GM12878 (cell line): ENCODE measurements around the gene TASOR2. TPM values are rescaled to one million over a fixed set of nuclear protein-coding genes. Genes with fewer than 3 reads are reported as not detected.

Source experiments
- ATAC-seq: fragments of 200-7000 bp; cut with Tn5 transposase; 3 replicates; pipeline ENCODE4 v1.9.1; 2020; ENCODE audit warnings: mild to moderate bottlenecking, moderate library complexity
- BruUV-seq: library from RNA; stranded (reverse); fragments of 400-500 nt; replicated peaks from 2 replicates; lab custom pipeline; 2021; lab: Mats Ljungman, UMichigan
- CTCF ChIA-PET: fragments of 300-600 bp; sonication (Branson Sonifier 250); formaldehyde crosslinking; extraction: SDS; loops from one replicate; lab custom pipeline; 2021; ENCODE audit warnings: inconsistent platforms; lab: Yijun Ruan, JAX
- POLR2A ChIA-PET: fragments of 350-600 bp; formaldehyde crosslinking; extraction: SDS; loops from one replicate; lab custom pipeline; 2021; ENCODE audit warnings: inconsistent platforms; lab: Charles Lee
- RAD21 ChIA-PET: fragments of 300-600 bp; sonication (Branson Sonifier 250); formaldehyde crosslinking; loops from one replicate; lab custom pipeline; 2023; ENCODE audit warnings: antibody characterized with exemption; ENCODE audit not compliant: unreplicated experiment; lab: Charles Lee
- SMC1A ChIA-PET: fragments of 300-600 bp; sonication (Branson Sonifier 250); formaldehyde crosslinking; loops from one replicate; lab custom pipeline; 2023; ENCODE audit not compliant: unreplicated experiment, uncharacterized antibody; lab: Charles Lee
- DNase-seq: peaks from one replicate; pipeline ENCODE4 v3.0.0-alpha.2; 2011; ENCODE audit warnings: low read depth, low spot score
- FAIRE-seq: peaks from 3 replicates; lab custom pipeline; 2011; peaks lifted over from hg19 to GRCh38; lab: Jason Lieb, UNC
- H2AFZ ChIP-seq: 2 replicates; pipeline ENCODE4 v1.6.0; 2011; ENCODE audit warnings: low read depth, low read length, control low read depth; ENCODE audit not compliant: control insufficient read depth
- H3K27ac ChIP-seq: 2 replicates; pipeline ENCODE4 v1.5.1; 2011; ENCODE audit warnings: control low read depth; ENCODE audit not compliant: control insufficient read depth, insufficient read depth
- H3K27me3 ChIP-seq, 2 experiments: replicated peaks in 1 of 2; 2 replicates each; pipeline versions ENCODE4 v1.6.0 to v1.6.1; 2011; ENCODE audit warnings: low read length in 1 of 2; ENCODE audit not compliant: control insufficient read depth in 2 of 2, insufficient read depth in 2 of 2
- H3K36me3 ChIP-seq, 2 experiments: 2 replicates each; pipeline ENCODE4 v1.5.1; 2011; ENCODE audit warnings: low read length in 1 of 2; ENCODE audit not compliant: control insufficient read depth in 2 of 2, insufficient read depth in 2 of 2
- H3K4me1 ChIP-seq: 2 replicates; pipeline ENCODE4 v1.6.1; 2011; ENCODE audit warnings: mild to moderate bottlenecking, low read length, moderate library complexity, mixed read lengths; ENCODE audit not compliant: control insufficient read depth, insufficient read depth
- H3K4me2 ChIP-seq: 2 replicates; pipeline ENCODE4 v1.6.0; 2011; ENCODE audit warnings: control low read depth; ENCODE audit not compliant: control insufficient read depth, insufficient read depth
- H3K4me3 ChIP-seq: fragments of 200-600 bp; sonication (generic); 2 replicates; pipeline ENCODE4 v1.5.1; 2016
- H3K79me2 ChIP-seq: 2 replicates; pipeline ENCODE4 v1.6.0; 2011; ENCODE audit warnings: low read length; ENCODE audit not compliant: control insufficient read depth, insufficient read depth
- H3K9ac ChIP-seq: 2 replicates; pipeline ENCODE4 v1.8.0; 2011; ENCODE audit warnings: low read length, control low read depth, mixed read lengths; ENCODE audit not compliant: control insufficient read depth, insufficient read depth
- H3K9me3 ChIP-seq: replicated peaks from 3 replicates; pipeline ENCODE4 v1.5.1; 2011; ENCODE audit warnings: mild to moderate bottlenecking, low read length; ENCODE audit not compliant: control insufficient read depth, insufficient read depth
- H4K20me1 ChIP-seq: 2 replicates; pipeline ENCODE4 v1.6.0; 2011; ENCODE audit not compliant: control insufficient read depth, insufficient read depth
- BCL3 ChIP-seq: IDR thresholded peaks from 2 replicates; pipeline ENCODE4 v1.6.1; 2011; ENCODE audit warnings: borderline replicate concordance, low read depth, mild to moderate bottlenecking, moderate library complexity, low read length; ENCODE audit not compliant: insufficient read depth, poor library complexity, severe bottlenecking
- EZH2 ChIP-seq: IDR thresholded peaks from 2 replicates; pipeline ENCODE4 v1.6.1; 2012; ENCODE audit warnings: low read depth, mild to moderate bottlenecking, control low read depth, inconsistent platforms, low read length, borderline replicate concordance; ENCODE audit not compliant: control insufficient read depth
- ZZZ3 ChIP-seq: IDR thresholded peaks from 2 replicates; pipeline ENCODE4 v1.6.1; 2011; ENCODE audit warnings: low read depth; ENCODE audit not compliant: control insufficient read depth, insufficient read length
- WGBS: methylation state at CpG from one replicate; pipeline ENCODE4 v1.1.6; 2016; ENCODE audit warnings: low lambda C conversion rate; ENCODE audit not compliant: insufficient replicate concordance, insufficient coverage; ENCODE audit errors: missing lambda C conversion rate; 5-methylcytosine and 5-hydroxymethylcytosine counted together
- in situ Hi-C: fragments of 300-500 bp; cut with MboI; formaldehyde crosslinking; loops from 9 replicates; pipeline ENCODE4 v1.14.3; 2018; ENCODE audit warnings: mixed read lengths
- intact Hi-C: fragments of 100-400 bp; cut with micrococcal nuclease; formaldehyde crosslinking; loops from one replicate; pipeline ENCODE4 v1.14.2; 2022; ENCODE audit not compliant: unreplicated experiment
- polyA plus RNA-seq, 11 experiments: library from polyadenylated mRNA; depleted of rRNA in 4 of 11; unstranded in 6 of 11; stranded (reverse) in 5 of 11; fragments of >200 nt; fragmentation: Nextera tagmentation in 4 of 11; fragmentation: Illumina TruSeq in 1 of 11; extraction: Ambion mirVana in 4 of 11; extraction: Trizol in 1 of 11; gene quantifications; 1 replicate in 1 of 11; 2 replicates in 10 of 11; pipeline versions ENCODE4 v1.2.1 to v1.2.3, GENCODE V29; 2011 to 2016; ENCODE audit warnings: inconsistent platforms in 2 of 11, missing spikeins in 2 of 11, low read depth in 1 of 11
- total RNA-seq, 4 experiments: library from RNA; depleted of rRNA in 3 of 4; stranded (reverse); fragments of >200 nt in 3 of 4; fragmentation: Illumina TruSeq in 1 of 4; extraction: Trizol in 1 of 4; gene quantifications; 2 replicates each; pipeline versions ENCODE4 v1.2.1 to v1.2.3, GENCODE V29; 2013 to 2021

Gene TASOR2
- total and polyA plus RNA-seq, 10 of the 15 experiments (the other 5 are each of a cell fraction or from before 2014, with no cell fraction given), result 8.2 to 54.7 (median 31.0) TPM

GRCh38 chr10:5666841-5667630 is 17.6 kb upstream of the TASOR2 start:
- no peaks in the 10 kb centered on the region for H3K9me3 ChIP-seq
- 0 out of 2 replicates have a peak, but pooled peaks have one; percentile 71 for TF ChIP-seq EZH2
- peak; percentile 74 for TF ChIP-seq BCL3
- TF ChIP-seq ZZZ3, result no peak
- TF ChIP-seq, all 136 proteins: peak for 2
- in situ Hi-C loops, result no loop called here
- no TSS peak for BruUV-seq
- FAIRE-seq (no peak), DNase-seq (no peak), ATAC-seq (no peak)
- SMC1A ChIA-PET, result no interaction called here
- Histone ChIP-seq H3K4me3 (peak overlapping the region; percentile 62; the same call in 1 of the 2 replicates), H3K27ac (no peak overlapping the region), H4K20me1 (no peaks in the 10 kb centered on the region), H3K9ac (no peak overlapping the region; the same call in 1 of the 2 replicates), H2AFZ (peak overlapping the region; percentile 2), H3K4me1 (peaks cover 10% of the 10 kb centered on the region), H3K36me3 (no peaks in the 10 kb centered on the region), H3K4me2 (peak overlapping the region; percentile 73), H3K27me3 (peaks cover 7 to 18% of the 10 kb centered on the region in 2 experiments), H3K79me2 (no peaks in the 10 kb centered on the region)
- POLR2A ChIA-PET, result no interaction called here
- CTCF ChIA-PET, result interaction anchor here (1.3 kb wide), 1 partner anchor 12 kb away, joined by 4 read pairs; no protein-coding TSS in a partner anchor
- intact Hi-C loops, result no loop called here
- RAD21 ChIA-PET, result no interaction called here
- 53% methylated on average over 15 of the region's 15 CpGs for WGBS
